Amygdala (tissue), 56 donors: ENCODE data around the gene ADM5.

Experiments used
- DNase-seq, 56 donors: peaks; one replicate each; lab custom pipeline; 2025; lab: John Stamatoyannopoulos, UW

ADM5 gene

GRCh38 chr19:49657493-49658138 lies 31.8 kb upstream of the ADM5 start:
- no peak for DNase-seq

DNA sequence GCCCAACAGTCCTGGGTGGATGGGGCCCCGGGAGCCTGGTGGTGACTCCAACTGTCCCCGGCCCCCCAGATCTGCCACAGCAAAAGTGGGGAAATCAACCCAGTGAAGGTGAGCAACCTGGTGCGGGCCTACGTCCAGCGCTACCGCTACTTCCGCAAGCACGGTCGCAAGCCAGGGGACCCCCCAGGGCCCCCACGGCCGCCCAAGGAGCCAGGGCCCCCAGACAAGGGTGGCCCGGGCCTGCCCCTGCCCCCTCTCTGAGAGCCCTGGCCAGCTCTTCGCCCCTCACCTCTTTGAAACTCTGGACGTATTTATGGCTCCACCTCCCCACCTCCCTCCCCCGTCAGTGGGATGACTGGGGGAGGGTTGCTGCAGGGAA lies 31.3 kb upstream of the ADM5 start:
- DNase-seq = no peak

DNA sequence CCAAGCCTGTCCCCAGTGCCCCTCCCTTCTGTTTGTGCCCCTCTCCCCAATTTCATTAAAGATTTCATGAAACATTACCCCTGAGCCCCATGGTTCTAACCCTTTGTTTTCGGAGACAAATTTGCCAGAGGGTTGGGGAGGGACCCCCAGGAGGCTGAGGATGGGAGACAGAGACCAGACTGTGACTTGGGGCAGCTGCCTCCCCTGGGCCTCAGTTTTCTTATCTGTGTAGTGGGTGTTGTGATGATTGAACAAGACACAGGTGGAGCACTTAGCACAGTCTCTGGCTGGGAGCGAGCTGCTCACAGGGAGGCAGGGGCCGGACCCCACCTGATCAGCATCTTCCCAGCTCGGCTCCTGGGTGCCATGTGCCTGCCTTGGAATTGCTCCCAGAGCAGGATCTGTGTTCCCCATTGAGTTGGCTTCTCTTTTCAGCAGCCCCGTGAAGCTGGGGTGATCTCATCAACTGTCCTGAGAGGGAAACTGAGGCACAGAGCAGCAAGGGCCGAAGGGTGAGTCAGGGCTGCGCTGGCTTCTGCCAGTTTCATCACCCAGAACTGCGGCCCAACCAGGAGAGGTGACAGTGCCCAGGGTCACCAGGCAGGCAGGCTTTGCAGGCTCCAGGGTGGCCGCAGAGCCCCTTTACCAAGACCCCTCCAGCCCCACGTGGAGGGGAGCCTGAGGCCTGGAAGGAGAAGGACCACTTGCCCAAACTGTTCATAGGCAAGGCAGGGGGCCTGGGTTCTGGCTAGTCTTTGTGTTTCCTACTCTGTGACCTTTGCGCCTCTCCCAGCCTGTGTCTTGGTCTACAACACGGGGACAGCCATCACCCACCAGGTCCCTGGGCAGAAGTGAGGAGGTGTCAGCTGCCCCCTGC lies 30.6 kb upstream of the ADM5 start:
- DNase-seq = no peak

- no peak for DNase-seq
These were observed 28.9 kb upstream of the ADM5 start for GRCh38 chr19:49660338-49660961.

DNA sequence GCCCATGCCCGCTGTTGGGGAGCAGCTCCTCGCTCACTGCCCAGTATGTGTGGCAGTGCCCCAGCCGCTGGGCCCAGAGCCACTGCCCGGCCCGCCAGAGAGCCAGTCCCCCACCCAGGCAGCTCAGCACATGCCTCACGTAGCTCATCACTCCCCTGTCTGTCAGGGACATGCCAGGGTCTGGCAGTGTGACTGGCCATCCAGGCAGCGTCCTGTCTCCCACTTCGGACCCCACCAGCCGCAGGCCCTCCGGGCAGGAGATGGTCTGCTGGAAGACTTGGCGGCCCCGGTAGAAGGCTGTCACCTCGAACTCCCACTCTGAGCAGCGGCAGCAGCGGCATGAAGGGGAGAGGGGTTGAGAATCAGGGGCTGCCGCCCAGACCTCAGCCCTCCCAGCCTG lies 27.4 kb upstream of the ADM5 start:
- DNase-seq = no peak

- no peak for DNase-seq
These were observed 26.2 kb upstream of the ADM5 start for GRCh38 chr19:49663224-49663623.

GRCh38 chr19:49664171-49665035 lies 25.0 kb upstream of the ADM5 start:
- DNase-seq = peak; percentile 24 to 91 (median 74)

- DNase-seq = no peak
These were observed 24.4 kb upstream of the ADM5 start for GRCh38 chr19:49665036-49665350.

DNA sequence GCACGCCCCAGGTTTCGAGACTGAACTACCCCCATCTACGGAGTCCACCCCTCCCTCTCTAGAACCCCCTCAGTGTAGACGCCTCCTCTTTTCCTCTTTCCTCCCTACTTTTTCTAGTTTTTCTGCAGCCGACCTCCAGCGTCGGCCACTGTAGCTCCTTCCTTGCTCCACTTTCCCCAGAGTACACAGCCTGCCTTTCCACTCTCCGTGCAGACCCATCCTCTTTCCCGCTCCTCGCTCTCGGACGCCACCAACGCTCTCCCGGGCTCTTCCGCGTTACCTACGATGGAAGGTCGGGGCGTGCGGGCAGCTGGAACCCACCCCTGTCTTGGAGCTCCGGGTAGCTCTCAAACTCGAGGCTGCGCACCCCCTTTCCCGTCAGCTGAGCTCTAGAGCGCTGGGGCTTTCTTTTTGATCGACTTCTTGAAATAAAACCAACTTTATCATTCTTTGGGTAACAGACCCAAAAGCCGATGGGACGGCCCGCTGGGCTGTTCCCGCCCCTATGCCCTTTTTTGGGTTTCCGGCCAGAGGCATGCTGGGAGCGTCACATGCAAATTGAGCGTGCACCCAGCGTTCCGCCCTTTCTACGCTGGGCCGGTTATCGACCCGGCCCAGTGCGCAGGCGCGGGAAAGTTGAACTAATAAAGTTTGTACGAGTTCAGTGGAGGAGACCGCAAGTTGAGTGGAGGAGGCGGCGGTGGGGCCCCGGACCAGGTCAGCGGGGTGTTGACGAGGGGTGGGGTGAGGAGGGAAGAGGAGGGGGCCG lies 23.9 kb upstream of the ADM5 start, which contains the start of the genes BCL2L12 and IRF3:
BCL2L12 (plus strand) TSS at position 583 of the 769 bp plus-strand sequence. CDS start 760 bp downstream, outside the sequence.
IRF3 (minus strand) TSS at position 507 of the 769 bp plus-strand sequence. CDS start 1,019 bp downstream, outside the sequence.
- DNase-seq = peak; percentile 48 to 97 (median 90)

DNA sequence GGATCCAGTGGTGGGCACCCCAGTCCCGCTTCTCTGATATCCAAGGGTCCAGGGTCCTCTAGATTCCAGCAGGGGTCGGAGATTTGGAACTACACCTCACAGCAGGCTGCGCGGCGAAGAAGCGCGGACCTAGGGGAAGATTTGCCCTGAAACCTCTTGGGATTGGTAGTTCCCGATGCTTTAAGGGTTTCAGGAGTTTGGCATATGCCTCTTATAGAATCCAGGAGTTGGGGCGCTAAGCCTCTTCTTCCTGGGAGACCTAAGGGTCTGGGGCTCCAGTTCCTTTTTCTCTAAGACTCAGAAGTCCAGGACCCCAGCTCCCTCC lies 23.3 kb upstream of the ADM5 start:
- DNase-seq = no peak

GRCh38 chr19:49667473-49667872 lies 21.9 kb upstream of the ADM5 start:
- DNase-seq = no peak

GRCh38 chr19:49669516-49669915 lies 19.9 kb upstream of the ADM5 start:
- DNase-seq = no peak

- DNase-seq = peak in 47 of 56 donors; percentile 12 to 81 (median 49)
These were observed 17.1 kb upstream of the ADM5 start for GRCh38 chr19:49672131-49672919.

- DNase-seq = peak in 31 of 56 donors; percentile 42 to 95 (median 85)
These were observed 13.1 kb upstream of the ADM5 start for GRCh38 chr19:49676136-49676783.

GRCh38 chr19:49676784-49677230 lies 12.6 kb upstream of the ADM5 start:
- peak; percentile 84 to 100 (median 100) for DNase-seq

GRCh38 chr19:49677231-49677900 lies 12.0 kb upstream of the ADM5 start, which contains the start of gene PRMT1:
Gene PRMT1, plus strand, starts transcription at chr19:49677271. Its CDS starts 10 bp downstream, at chr19:49677281.
- DNase-seq = peak in 13 of 56 donors; percentile 24 to 67 (median 56)

DNA sequence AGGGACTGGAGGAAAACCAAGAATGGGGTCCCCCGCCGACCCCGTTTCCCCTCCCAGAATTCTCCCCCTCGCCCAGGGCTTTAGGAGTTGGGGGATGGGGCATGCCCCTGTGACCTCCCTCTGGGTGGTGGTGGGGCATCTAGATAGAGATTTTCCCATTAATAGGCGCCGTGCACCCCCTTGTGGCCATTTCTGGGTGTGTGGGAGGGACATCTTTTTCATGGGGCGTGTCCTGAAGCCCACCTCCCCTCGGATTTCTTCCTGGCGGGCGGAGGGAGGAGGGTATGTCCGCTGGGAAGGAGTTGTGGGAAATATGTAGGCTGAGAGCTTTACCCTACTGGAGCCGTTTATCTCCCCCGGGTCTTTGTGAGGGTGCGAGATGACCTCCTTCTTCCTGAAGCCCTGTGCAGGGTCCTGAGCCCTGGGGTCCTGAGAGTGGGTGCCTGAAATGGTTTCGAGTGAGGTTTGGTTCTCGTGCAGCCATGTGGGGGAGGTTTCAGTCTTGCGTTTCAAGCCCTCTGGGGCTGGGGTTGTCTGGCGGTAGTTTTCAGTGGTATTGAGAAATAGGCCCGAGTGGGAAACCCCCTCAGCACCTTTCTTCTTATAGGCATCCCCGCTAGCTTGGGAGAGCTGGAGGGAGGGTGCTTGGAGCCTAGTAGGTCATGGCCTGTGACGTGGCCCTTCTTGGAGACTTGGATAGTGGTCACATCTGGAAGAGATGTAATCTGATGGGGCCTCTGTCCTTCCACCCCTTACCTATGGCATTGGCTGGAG lies 11.3 kb upstream of the ADM5 start:
- DNase-seq = peak in 44 of 56 donors; percentile 6 to 72 (median 44)
